Activated T-helper 2 cell treated with anti-CD3 and anti-CD28 coated beads, Interferon-gamma antibody, Interleukin-2, Interleukin-4, amounts not matched to agents 10 μg/mL and 5 μg/mL and 100 μg/mL, durations not matched to agents 14 hours and 24 hours and 36 hours (primary cell): Measurements from ENCODE around the gene TMEM143. TPM values are rescaled to one million over a fixed set of nuclear protein-coding genes. Genes with fewer than 3 reads are reported as not detected.
"Not testable (repeated sequence)": the region's sequence is repeated elsewhere in the genome, so short reads cannot be mapped to it uniquely, and the experiment has no call there.

Experiments
- DNase-seq: peaks from one replicate; pipeline ENCODE4 v3.0.0; 2021; ENCODE audit warnings: low spot score
- H3K27ac Mint-ChIP-seq: one replicate; pipeline ENCODE4 v1.8.0; 2021; ENCODE audit warnings: mixed read lengths
- H3K27me3 Mint-ChIP-seq: one replicate; pipeline ENCODE4 v1.8.0; 2021; ENCODE audit warnings: low read depth, mixed read lengths
- H3K36me3 Mint-ChIP-seq: one replicate; pipeline ENCODE4 v1.8.0; 2021; ENCODE audit warnings: low read depth, mixed read lengths
- H3K4me1 Mint-ChIP-seq: one replicate; pipeline ENCODE4 v1.8.0; 2021; ENCODE audit warnings: low read depth, mixed read lengths
- H3K4me3 Mint-ChIP-seq: one replicate; pipeline ENCODE4 v1.8.0; 2021; ENCODE audit warnings: low read depth, mild to moderate bottlenecking, moderate library complexity, mixed read lengths
- H3K9me3 Mint-ChIP-seq: one replicate; pipeline ENCODE4 v1.8.0; 2021; ENCODE audit warnings: mixed read lengths
- intact Hi-C: fragments of 100-400 bp; cut with micrococcal nuclease; formaldehyde crosslinking; loops from one replicate; pipeline ENCODE4 v1.15.1; 2023
- total RNA-seq: library from RNA; stranded (reverse); gene quantifications from 2 replicates; pipeline ENCODE4 v1.2.3, GENCODE V29; 2022

The TMEM143 gene
- total RNA-seq, 1 donor from 2014 or later, result 12.8 TPM

- intact Hi-C loops, result no loop called here
- no peak for DNase-seq
- no peaks in the 10 kb centered on the region for H3K9me3 Mint-ChIP-seq
- no peaks in the 10 kb centered on the region for H3K27me3 Mint-ChIP-seq
- H3K4me3 Mint-ChIP-seq, result no peak overlapping the region
- peaks cover 37% of the 10 kb centered on the region for H3K36me3 Mint-ChIP-seq
- no peaks in the 10 kb centered on the region for H3K4me1 Mint-ChIP-seq
- no peak overlapping the region for H3K27ac Mint-ChIP-seq
These were observed 18.5 kb upstream of the TMEM143 start for GRCh38 chr19:48382286-48382685.

GRCh38 chr19:48381178-48381950 lies 17.6 kb upstream of the TMEM143 start:
- no peak for DNase-seq
- Mint-ChIP-seq H3K36me3 (peaks cover 32% of the 10 kb centered on the region), H3K9me3 (no peaks in the 10 kb centered on the region), H3K27me3 (no peaks in the 10 kb centered on the region), H3K4me1 (no peaks in the 10 kb centered on the region), H3K4me3 (no peak overlapping the region), H3K27ac (no peak overlapping the region)
- intact Hi-C loops, result no loop called here

GRCh38 chr19:48379058-48379457 lies 15.3 kb upstream of the TMEM143 start:
- Mint-ChIP-seq H3K27me3 (no peaks in the 10 kb centered on the region), H3K27ac (no peak overlapping the region), H3K9me3 (no peaks in the 10 kb centered on the region), H3K36me3 (peaks cover 19% of the 10 kb centered on the region), H3K4me3 (no peak overlapping the region), H3K4me1 (no peaks in the 10 kb centered on the region)
- DNase-seq, result no peak
- intact Hi-C loops, result no loop called here

GRCh38 chr19:48378194-48378570 lies 14.4 kb upstream of the TMEM143 start:
- H3K36me3 Mint-ChIP-seq, result peaks cover 13% of the 10 kb centered on the region
- no peak for DNase-seq
- intact Hi-C loops, result no loop called here
- no peaks in the 10 kb centered on the region for H3K4me1 Mint-ChIP-seq
- no peak overlapping the region for H3K4me3 Mint-ChIP-seq
- no peaks in the 10 kb centered on the region for H3K27me3 Mint-ChIP-seq
- no peak overlapping the region for H3K27ac Mint-ChIP-seq
- no peaks in the 10 kb centered on the region for H3K9me3 Mint-ChIP-seq

- no peaks in the 10 kb centered on the region for H3K4me1 Mint-ChIP-seq
- no peaks in the 10 kb centered on the region for H3K9me3 Mint-ChIP-seq
- H3K27ac Mint-ChIP-seq, result no peak overlapping the region
- peaks cover 3% of the 10 kb centered on the region for H3K27me3 Mint-ChIP-seq
- no peak for DNase-seq
- H3K36me3 Mint-ChIP-seq, result no peaks in the 10 kb centered on the region
- intact Hi-C loops, result no loop called here
- H3K4me3 Mint-ChIP-seq, result no peak overlapping the region
These were observed 9.8 kb upstream of the TMEM143 start for GRCh38 chr19:48373567-48373966.

GRCh38 chr19:48372904-48373303 lies 9.2 kb upstream of the TMEM143 start:
- no peaks in the 10 kb centered on the region for H3K4me1 Mint-ChIP-seq
- H3K27ac Mint-ChIP-seq, result no peak overlapping the region
- H3K36me3 Mint-ChIP-seq, result no peaks in the 10 kb centered on the region
- no peak overlapping the region for H3K4me3 Mint-ChIP-seq
- intact Hi-C loops, result no loop called here
- H3K27me3 Mint-ChIP-seq, result peaks cover 3% of the 10 kb centered on the region
- DNase-seq, result no peak
- H3K9me3 Mint-ChIP-seq, result no peaks in the 10 kb centered on the region

GRCh38 chr19:48371771-48372170 lies 8.0 kb upstream of the TMEM143 start:
- H3K27me3 Mint-ChIP-seq, H3K4me1 Mint-ChIP-seq, H3K36me3 Mint-ChIP-seq, H3K27ac Mint-ChIP-seq, H3K4me3 Mint-ChIP-seq, DNase-seq, H3K9me3 Mint-ChIP-seq, intact Hi-C loops: not testable (repeated sequence)

GRCh38 chr19:48371367-48371766 lies 7.6 kb upstream of the TMEM143 start:
- intact Hi-C loops, result no loop called here
- Mint-ChIP-seq H3K4me3 (no peak overlapping the region), H3K4me1 (no peaks in the 10 kb centered on the region), H3K9me3 (no peaks in the 10 kb centered on the region), H3K36me3 (no peaks in the 10 kb centered on the region), H3K27ac (no peak overlapping the region), H3K27me3 (peaks cover 3% of the 10 kb centered on the region)
- DNase-seq, result no peak

GRCh38 chr19:48370955-48371354 lies 7.2 kb upstream of the TMEM143 start:
- H3K27ac Mint-ChIP-seq, result no peak overlapping the region

GRCh38 chr19:48368936-48369335 lies 5.2 kb upstream of the TMEM143 start:
- peaks cover 7% of the 10 kb centered on the region for H3K4me1 Mint-ChIP-seq
- H3K9me3 Mint-ChIP-seq, result no peaks in the 10 kb centered on the region
- H3K27ac Mint-ChIP-seq, result no peak overlapping the region
- DNase-seq, result no peak
- intact Hi-C loops, result no loop called here
- H3K4me3 Mint-ChIP-seq, result no peak overlapping the region
- H3K27me3 Mint-ChIP-seq, result peaks cover 3% of the 10 kb centered on the region
- no peaks in the 10 kb centered on the region for H3K36me3 Mint-ChIP-seq

More at GRCh38 chr19:48370955-48371354, 7.2 kb upstream of the TMEM143 start:
- DNase-seq, result no peak
- Mint-ChIP-seq H3K4me1 (no peaks in the 10 kb centered on the region), H3K4me3 (no peak overlapping the region), H3K27me3 (peaks cover 3% of the 10 kb centered on the region), H3K36me3 (no peaks in the 10 kb centered on the region), H3K9me3 (no peaks in the 10 kb centered on the region)
- intact Hi-C loops, result no loop called here

GRCh38 chr19:48367855-48368254 lies 4.1 kb upstream of the TMEM143 start:
- peaks cover 3% of the 10 kb centered on the region for H3K27me3 Mint-ChIP-seq
- no peaks in the 10 kb centered on the region for H3K9me3 Mint-ChIP-seq
- no peak overlapping the region for H3K4me3 Mint-ChIP-seq
- no peak overlapping the region for H3K27ac Mint-ChIP-seq
- no peaks in the 10 kb centered on the region for H3K36me3 Mint-ChIP-seq
- DNase-seq, result no peak
- peaks cover 9% of the 10 kb centered on the region for H3K4me1 Mint-ChIP-seq
- intact Hi-C loops, result no loop called here

- no peaks in the 10 kb centered on the region for H3K27me3 Mint-ChIP-seq
- H3K4me1 Mint-ChIP-seq, result peaks cover 12% of the 10 kb centered on the region
- H3K36me3 Mint-ChIP-seq, result no peaks in the 10 kb centered on the region
- H3K4me3 Mint-ChIP-seq, result no peak overlapping the region
- DNase-seq, result no peak
- no peak overlapping the region for H3K27ac Mint-ChIP-seq
- intact Hi-C loops, result no loop called here
- H3K9me3 Mint-ChIP-seq, result no peaks in the 10 kb centered on the region
These were observed 1.9 kb upstream of the TMEM143 start for GRCh38 chr19:48365602-48366001.

- intact Hi-C loops, result loop anchor here (1.0 kb wide), 1 partner anchor 27 kb away; the partner anchor contains the start of gene KDELR1
- peaks cover 12% of the 10 kb centered on the region for H3K4me1 Mint-ChIP-seq
These were observed 1.0 kb upstream of the TMEM143 start for GRCh38 chr19:48364598-48365348.

More at GRCh38 chr19:48364598-48365348, 1.0 kb upstream of the TMEM143 start:
- Mint-ChIP-seq H3K4me3 (peak overlapping the region; percentile 78), H3K36me3 (peaks cover under 1% of the 10 kb centered on the region), H3K27me3 (no peaks in the 10 kb centered on the region), H3K9me3 (no peaks in the 10 kb centered on the region), H3K27ac (peak overlapping the region; percentile 90)
- DNase-seq, result no peak
